A375 (cell line): ENCODE measurements around the gene CYB5R3. TPM values are rescaled to one million over a fixed set of nuclear protein-coding genes. Genes with fewer than 3 reads are reported as not detected.

Source experiments
- small RNA-seq: library from RNA; depleted of rRNA; stranded (forward); fragments of <200 nt; gene quantifications from one replicate; pipeline ENCODE3, GENCODE V24; 2014
- total RNA-seq: library from RNA; depleted of rRNA; stranded (reverse); fragments of >200 nt; shearing (Covaris generic); gene quantifications from 2 replicates; pipeline ENCODE4 v1.2.3, GENCODE V29; 2014; rRNA removed

CYB5R3 gene
- total RNA-seq, result 46.2 and 63.0 TPM in 2 replicates

DNA sequence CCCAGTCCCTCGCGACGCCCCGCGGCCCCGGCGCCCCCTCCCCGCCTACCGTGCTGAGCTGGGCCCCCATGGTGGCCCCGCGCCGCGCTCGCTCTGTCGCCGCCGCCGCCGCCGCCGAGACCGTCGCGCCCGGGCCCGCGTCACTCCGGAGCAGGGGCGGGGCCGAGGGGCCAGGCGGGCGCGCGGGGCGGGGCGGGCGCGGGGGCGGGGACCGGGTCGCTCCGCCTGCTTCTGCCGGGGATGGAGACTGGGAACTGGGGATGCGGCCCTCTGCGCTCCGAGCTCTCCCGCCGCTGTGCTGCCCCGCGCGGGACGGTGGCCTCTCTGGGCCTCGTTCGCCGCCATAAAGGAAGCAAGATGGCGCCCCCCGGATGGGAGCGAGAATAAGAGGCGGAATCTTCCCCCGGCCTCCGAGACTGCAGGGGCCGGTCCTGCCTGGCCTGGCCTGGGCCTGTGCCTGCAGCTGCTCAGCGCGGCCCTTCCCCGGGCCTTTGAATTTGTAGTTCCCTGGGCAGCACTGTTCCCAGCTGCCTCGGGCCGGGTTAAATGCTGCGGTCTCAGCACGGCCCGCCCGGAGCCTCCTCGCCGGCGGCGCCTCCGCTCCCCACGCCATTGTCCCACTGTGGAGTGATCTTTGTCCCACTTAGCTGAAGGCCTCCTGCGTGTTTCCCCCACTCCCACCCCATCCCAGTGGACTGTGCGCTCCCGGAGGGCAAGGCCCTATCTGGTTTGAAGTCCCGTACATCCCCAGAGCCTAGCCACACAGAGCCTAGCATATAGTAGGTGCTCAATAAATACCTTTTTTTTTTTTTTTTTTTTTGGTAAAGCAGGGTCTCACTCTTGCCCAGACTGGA lies at the start of gene CYB5R3:
CYB5R3 (minus strand) TSS at position 147 of the 854 bp plus-strand sequence; CDS start at position 70, 77 bp downstream.

DNA sequence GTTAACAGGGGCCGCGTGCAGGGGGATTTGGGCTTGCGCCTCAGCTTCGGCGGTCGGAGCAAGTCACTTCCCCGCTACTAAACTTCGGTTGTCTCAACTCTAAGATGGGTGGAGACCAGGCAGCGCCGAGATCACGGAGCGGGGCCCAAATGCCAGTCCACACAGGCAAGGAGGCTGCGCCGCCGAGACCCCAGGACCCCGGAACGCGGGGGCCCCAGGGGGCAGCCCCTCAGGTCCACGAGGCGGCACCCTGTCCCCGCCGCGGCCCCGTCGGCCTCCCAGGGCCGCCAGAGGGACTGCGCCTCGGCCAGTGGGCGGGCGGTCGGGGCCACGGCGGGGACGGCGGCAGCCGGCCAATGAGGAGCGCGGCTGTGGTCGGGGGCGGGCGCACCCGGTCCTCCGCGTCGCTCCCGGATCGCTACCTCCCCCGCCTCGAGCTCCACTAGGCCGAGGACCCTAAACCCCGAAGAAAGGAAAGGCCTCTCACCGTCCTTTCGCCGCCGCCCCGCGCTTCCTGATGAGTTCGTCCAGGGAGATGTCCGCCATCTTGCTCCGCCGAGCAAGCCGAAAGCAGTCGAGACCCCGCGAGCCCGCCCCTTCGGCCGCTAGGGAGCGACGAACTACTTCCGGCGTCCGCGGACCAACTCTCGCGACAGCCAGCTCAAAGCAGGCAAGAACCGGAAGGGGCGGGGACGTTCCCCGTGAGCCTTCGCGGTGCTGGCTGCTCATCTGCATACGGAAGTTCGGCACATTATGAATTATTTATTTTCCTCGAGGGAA lies 34.7 kb downstream of the CYB5R3 start, which contains the start of gene POLDIP3:
POLDIP3 (minus strand) TSS at position 572 of the 780 bp plus-strand sequence; CDS start at position 546, 26 bp downstream.

Small RNA genes lying within 50 kb of the gene (small RNA-seq; reads per million reads assigned to genes)
- gene RNU6-513P, result not detected

Other genes with a start within 250 kb of the CYB5R3 start
- gene NFAM1, start 217.0 kb downstream of the CYB5R3 start, total RNA-seq, result not detected in 2 replicates
- 49.3 and 49.4 TPM in 2 replicates for gene RRP7A, start 129.6 kb downstream of the CYB5R3 start, total RNA-seq
- 0.75 and 0.98 TPM in 2 replicates for gene SERHL2, start 95.4 kb downstream of the CYB5R3 start, total RNA-seq
- gene POLDIP3, start 34.5 kb downstream of the CYB5R3 start, total RNA-seq, result 38.8 and 40.1 TPM in 2 replicates
- 0.61 TPM in 1 of 2 replicates, not detected in the other for gene ATP5MGL, start 8.8 kb downstream of the CYB5R3 start, total RNA-seq
- 2.3 and 4.9 TPM in 2 replicates for gene A4GALT, start 71.5 kb upstream of the CYB5R3 start, total RNA-seq
- 15.4 and 18.4 TPM in 2 replicates for gene ARFGAP3, start 207.9 kb upstream of the CYB5R3 start, total RNA-seq